Peyer's patch (tissue), 4 donors: ENCODE results near the gene AHDC1. TPM values are rescaled to one million over a fixed set of nuclear protein-coding genes. Genes with fewer than 3 reads are reported as not detected.
A peak's percentile ranks its signal among the peaks of the same experiment; 100 is the strongest.

Experiments used
- DNase-seq, 3 donors: peaks; one replicate each; pipeline ENCODE4 v3.0.0-alpha.2; 2017 to 2019
- H3K27ac ChIP-seq, 4 donors: fragments of 200-600 bp; sonication (generic); one replicate each; pipeline ENCODE4 v1.5.1; 2016 to 2019
- H3K27me3 ChIP-seq, 2 donors: fragments of 200-600 bp; sonication (generic); one replicate each; pipeline ENCODE4 v1.5.1; 2019
- H3K36me3 ChIP-seq, 3 donors: fragments of 200-600 bp; sonication (generic); one replicate each; pipeline ENCODE4 v1.5.1; 2016 to 2019
- H3K4me1 ChIP-seq, 4 donors: fragments of 200-600 bp; sonication (generic); one replicate each; pipeline ENCODE4 v1.5.1; 2016 to 2019
- H3K4me3 ChIP-seq, 4 donors: fragments of 200-600 bp; sonication (generic); 1 replicate in 3 of 4; 2 replicates in 1 of 4; pipeline ENCODE4 v1.5.1; 2016 to 2019; ENCODE audit warnings: mild to moderate bottlenecking in 1 of 4
- H3K9me3 ChIP-seq, 4 donors: fragments of 200-600 bp; sonication (generic); one replicate each; pipeline ENCODE4 v1.5.1; 2016 to 2019; ENCODE audit warnings: mild to moderate bottlenecking in 1 of 4
- POLR2A ChIP-seq, 2 donors: fragments of 450-650 bp; IDR thresholded peaks; one replicate each; pipeline ENCODE4 v1.5.1; 2017; ENCODE audit warnings: antibody characterized with exemption in 2 of 2, mild to moderate bottlenecking in 2 of 2, moderate library complexity in 2 of 2
- total RNA-seq, 4 donors: library from RNA; depleted of rRNA; stranded (reverse); fragments of >200 nt; gene quantifications; one replicate each; pipeline ENCODE4 v1.1.0, GENCODE V29; 2016
- TF ChIP-seq, protein P1 (sequence below), 6 experiments: fragments of 450-650 bp in 4 of 6; fragments of 200-600 bp in 2 of 6; sonication (generic) in 1 of 6; IDR thresholded peaks; one replicate each; pipeline ENCODE4 v1.5.1; 2017 to 2019; ENCODE audit warnings: antibody characterized with exemption in 6 of 6, mild to moderate bottlenecking in 3 of 6, moderate library complexity in 1 of 6

The AHDC1 gene
- total RNA-seq, 4 donors from 2014 or later: 7.0 to 21.5 (median 12.0) TPM

DNA sequence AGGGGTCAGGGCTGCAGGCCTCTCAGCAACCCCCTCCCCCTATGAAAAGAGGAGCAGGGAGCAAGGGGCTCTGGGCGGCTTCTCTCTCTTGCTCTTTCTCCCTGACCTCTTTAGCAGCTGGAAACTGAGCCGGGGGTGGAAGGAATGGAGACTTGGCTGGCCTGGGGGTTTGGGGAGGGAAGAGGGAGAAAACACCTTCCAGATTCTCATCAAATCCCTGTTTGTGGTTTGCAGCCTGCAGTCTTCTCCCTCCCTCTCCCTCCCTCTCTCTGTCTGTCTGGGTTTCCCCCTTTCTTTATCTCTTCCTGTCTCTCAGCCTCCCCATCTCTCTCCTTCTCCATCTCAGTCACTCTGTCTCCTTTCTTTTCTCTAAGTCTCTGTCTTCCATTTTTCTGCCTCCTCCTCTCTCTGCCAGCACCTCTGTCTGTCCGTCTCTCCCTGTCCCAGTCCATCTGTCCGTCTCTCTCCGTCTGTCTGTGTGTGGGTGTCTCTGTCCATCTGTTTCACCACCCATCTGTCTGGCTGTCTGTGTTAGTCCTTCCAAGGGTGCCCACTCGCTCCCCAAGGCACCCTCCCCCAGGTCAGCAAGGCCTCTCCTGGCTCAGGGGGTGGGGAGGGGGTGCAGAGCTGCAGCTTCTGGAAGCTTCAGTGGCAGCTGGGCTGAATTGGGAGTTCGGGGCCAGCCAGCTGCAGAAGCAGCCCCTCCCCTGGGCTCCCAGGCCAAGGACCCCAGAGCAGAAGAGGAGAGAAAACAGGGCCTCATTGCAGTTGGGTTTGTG, 6.2 kb downstream of the AHDC1 start:
- Histone ChIP-seq H3K4me1 (peaks cover 5 to 100% (median 16%) of the 10 kb centered on the region in 4 donors), H3K4me3 (no peak overlapping the region), H3K27ac (peak overlapping the region in 3 of 4 donors; percentile 25 to 86 (median 25)), H3K27me3 (no peaks in the 10 kb centered on the region), H3K36me3 (no peaks in the 10 kb centered on the region), H3K9me3 (no peaks in the 10 kb centered on the region)
- no peak for DNase-seq
- TF ChIP-seq, protein P1, sequence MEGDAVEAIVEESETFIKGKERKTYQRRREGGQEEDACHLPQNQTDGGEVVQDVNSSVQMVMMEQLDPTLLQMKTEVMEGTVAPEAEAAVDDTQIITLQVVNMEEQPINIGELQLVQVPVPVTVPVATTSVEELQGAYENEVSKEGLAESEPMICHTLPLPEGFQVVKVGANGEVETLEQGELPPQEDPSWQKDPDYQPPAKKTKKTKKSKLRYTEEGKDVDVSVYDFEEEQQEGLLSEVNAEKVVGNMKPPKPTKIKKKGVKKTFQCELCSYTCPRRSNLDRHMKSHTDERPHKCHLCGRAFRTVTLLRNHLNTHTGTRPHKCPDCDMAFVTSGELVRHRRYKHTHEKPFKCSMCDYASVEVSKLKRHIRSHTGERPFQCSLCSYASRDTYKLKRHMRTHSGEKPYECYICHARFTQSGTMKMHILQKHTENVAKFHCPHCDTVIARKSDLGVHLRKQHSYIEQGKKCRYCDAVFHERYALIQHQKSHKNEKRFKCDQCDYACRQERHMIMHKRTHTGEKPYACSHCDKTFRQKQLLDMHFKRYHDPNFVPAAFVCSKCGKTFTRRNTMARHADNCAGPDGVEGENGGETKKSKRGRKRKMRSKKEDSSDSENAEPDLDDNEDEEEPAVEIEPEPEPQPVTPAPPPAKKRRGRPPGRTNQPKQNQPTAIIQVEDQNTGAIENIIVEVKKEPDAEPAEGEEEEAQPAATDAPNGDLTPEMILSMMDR (IDR thresholded peaks at IDR 0.05): no peak
- no peak for TF ChIP-seq POLR2A (IDR thresholded peaks at IDR 0.05)

DNA sequence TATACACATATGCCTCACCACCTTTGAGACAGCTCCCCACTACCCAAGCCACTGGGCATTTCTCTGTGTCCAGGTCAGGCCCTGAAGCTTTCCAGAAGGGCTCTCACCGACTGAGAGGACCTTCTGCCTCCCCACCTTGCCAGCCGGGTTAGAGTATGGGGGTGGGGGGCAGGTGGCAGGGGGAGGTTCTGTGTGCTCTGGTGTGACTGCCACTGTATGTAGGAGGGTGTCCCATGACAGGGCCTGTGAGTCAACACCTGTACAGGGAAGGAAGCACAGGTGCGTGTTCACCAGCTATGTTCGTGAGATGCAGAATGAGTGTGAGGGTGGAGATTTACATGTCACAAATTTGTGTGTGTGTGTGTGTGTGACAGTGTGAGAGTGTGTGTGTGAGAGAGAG, 7.0 kb downstream of the AHDC1 start:
- no peaks in the 10 kb centered on the region for H3K36me3 ChIP-seq
- no peak overlapping the region for H3K4me3 ChIP-seq
- no peaks in the 10 kb centered on the region for H3K27me3 ChIP-seq
- H3K27ac ChIP-seq: no peak overlapping the region
- DNase-seq: no peak
- no peaks in the 10 kb centered on the region for H3K9me3 ChIP-seq
- TF ChIP-seq, protein P1 (IDR thresholded peaks at IDR 0.05): no peak
- no peak for TF ChIP-seq POLR2A (IDR thresholded peaks at IDR 0.05)
- H3K4me1 ChIP-seq: peaks cover 0 to 100% (median 12%) of the 10 kb centered on the region in 4 donors

DNA sequence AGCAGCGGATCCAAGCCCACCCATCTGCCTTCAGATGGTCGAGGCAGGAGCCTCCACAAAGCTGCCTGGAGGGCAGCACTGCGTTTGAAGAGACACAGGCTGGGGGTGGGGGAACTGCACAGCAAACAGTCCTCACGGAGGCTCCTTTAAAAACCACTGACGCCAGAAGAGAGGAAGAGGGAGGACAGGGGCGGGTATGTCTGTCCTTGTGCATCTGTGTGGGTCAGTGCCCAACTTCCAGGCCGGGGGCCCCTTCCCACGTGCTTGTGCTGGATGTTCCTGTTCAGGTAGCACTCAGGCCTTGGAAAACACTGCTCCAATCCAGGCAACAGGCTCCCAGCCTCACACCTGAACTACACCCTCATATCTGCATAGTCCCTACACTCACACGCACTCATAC, 7.7 kb downstream of the AHDC1 start:
- no peak for TF ChIP-seq POLR2A (IDR thresholded peaks at IDR 0.05)
- TF ChIP-seq, protein P1 (IDR thresholded peaks at IDR 0.05): no peak
- no peaks in the 10 kb centered on the region for H3K27me3 ChIP-seq
- H3K9me3 ChIP-seq: no peaks in the 10 kb centered on the region
- no peak for DNase-seq
- H3K36me3 ChIP-seq: no peaks in the 10 kb centered on the region
- no peak overlapping the region for H3K4me3 ChIP-seq
- H3K4me1 ChIP-seq: peaks cover 0 to 100% (median 7%) of the 10 kb centered on the region in 4 donors
- no peak overlapping the region for H3K27ac ChIP-seq

DNA sequence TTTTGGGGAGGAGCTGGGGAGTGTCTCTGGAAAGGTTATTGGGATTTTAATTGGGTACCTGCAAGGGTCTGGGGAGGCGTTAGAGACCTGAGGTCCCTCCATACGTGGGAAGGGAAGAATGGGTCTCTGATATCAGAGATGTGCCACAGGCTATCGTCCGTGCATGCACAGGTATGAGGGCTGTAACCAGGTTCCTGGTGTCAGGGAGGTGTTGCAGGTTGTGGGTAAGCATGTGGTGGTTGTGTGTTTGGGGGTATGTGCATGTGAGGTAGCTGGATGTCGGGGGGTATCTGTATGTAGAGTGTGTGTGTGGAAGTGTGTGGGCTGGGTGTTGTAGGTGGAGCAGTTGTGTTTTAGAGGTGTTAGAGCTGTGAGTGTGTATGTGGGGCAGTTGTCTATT, 8.3 kb downstream of the AHDC1 start:
- H3K9me3 ChIP-seq: no peaks in the 10 kb centered on the region
- H3K4me3 ChIP-seq: no peak overlapping the region
- no peaks in the 10 kb centered on the region for H3K27me3 ChIP-seq
- peaks cover 3 to 100% (median 6%) of the 10 kb centered on the region in 4 donors for H3K4me1 ChIP-seq
- H3K36me3 ChIP-seq: no peaks in the 10 kb centered on the region
- DNase-seq: no peak
- H3K27ac ChIP-seq: peak overlapping the region in 1 of 4 donors; percentile 9
- TF ChIP-seq, protein P1 (IDR thresholded peaks at IDR 0.05): no peak
- TF ChIP-seq POLR2A (IDR thresholded peaks at IDR 0.05): no peak

DNA sequence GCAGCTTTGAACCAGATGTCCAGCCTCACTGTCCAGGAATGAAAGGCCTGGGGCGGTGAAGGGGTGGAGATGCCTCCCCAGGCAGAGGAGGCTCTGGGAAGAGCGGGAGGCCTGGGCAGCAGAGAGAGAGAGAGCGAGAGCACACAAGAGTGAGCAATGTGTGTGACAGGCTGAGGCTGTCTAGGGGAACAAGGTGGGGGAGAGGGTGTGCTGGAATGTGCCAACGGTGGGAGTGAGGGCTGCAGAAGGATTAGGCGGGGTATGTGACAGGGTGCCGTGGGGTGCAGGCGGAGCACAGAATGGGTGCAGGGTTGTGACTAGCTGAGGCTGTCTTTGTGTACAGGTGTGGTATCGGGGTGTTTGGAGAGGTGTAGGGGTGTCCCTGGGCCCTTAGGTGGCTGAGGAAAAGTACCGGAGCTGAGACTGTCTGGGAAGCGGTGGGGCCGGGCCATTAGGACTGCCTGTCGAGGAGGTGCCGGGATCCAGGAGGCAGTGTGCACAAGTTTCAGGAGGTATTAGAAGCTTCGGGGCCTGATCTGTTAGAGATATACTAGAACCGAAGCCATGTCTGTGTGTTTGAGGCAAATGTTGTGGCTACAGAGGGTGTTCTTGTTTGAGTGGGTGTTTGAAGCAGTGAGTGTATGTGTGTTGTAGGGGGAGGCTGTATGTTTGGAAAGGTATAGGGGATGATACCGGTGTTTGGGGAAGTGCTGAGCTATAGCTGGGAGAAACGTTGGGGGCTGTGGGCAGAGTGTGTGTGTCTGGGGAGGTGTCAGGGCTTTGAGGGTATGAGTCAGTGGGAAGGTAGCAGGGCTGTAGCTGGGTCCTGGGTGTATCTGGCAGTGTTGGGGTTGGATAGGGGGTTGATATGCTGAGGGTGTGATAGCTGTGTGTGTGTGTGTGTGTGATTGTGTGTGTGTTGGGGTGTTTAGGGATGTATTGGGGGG, 9.1 kb downstream of the AHDC1 start:
- peaks cover 3 to 100% (median 6%) of the 10 kb centered on the region in 4 donors for H3K4me1 ChIP-seq
- H3K4me3 ChIP-seq: no peak overlapping the region
- DNase-seq: no peak
- no peak for TF ChIP-seq POLR2A (IDR thresholded peaks at IDR 0.05)
- TF ChIP-seq, protein P1 (IDR thresholded peaks at IDR 0.05): no peak
- H3K27ac ChIP-seq: peak overlapping the region in 1 of 4 donors; percentile 9
- no peaks in the 10 kb centered on the region for H3K36me3 ChIP-seq
- no peaks in the 10 kb centered on the region for H3K27me3 ChIP-seq
- H3K9me3 ChIP-seq: no peaks in the 10 kb centered on the region
